ENCODE results near the gene CUX1. TPM values are rescaled to one million over a fixed set of nuclear protein-coding genes. Genes with fewer than 3 reads are reported as not detected.

Gene CUX1
- total RNA-seq, 4 donors from 2014 or later = 42.8 to 59.0 (median 47.4) TPM

- TF ChIP-seq CTCF (IDR thresholded peaks at IDR 0.05; ENCODE audit: low read depth) = no peak
Observed at GRCh38 chr7:102111061-102112041, 293.9 kb downstream of the CUX1 start.

- no peak for TF ChIP-seq CTCF (IDR thresholded peaks at IDR 0.05; ENCODE audit: low read depth)
Observed at GRCh38 chr7:102115181-102115580, 297.8 kb downstream of the CUX1 start.

- no peak for TF ChIP-seq CTCF (IDR thresholded peaks at IDR 0.05; ENCODE audit: low read depth)
Observed at GRCh38 chr7:102115931-102116330, 298.5 kb downstream of the CUX1 start.

GRCh38 chr7:102117743-102118142 is 300.3 kb downstream of the CUX1 start:
- TF ChIP-seq CTCF (IDR thresholded peaks at IDR 0.05; ENCODE audit: low read depth) = no peak

GRCh38 chr7:102119213-102119651 is 301.8 kb downstream of the CUX1 start:
- TF ChIP-seq CTCF (IDR thresholded peaks at IDR 0.05; ENCODE audit: low read depth) = no peak

- no peak for TF ChIP-seq CTCF (IDR thresholded peaks at IDR 0.05; ENCODE audit: low read depth)
Observed at GRCh38 chr7:102119925-102120324, 302.5 kb downstream of the CUX1 start.

GRCh38 chr7:102120666-102121195 is 303.3 kb downstream of the CUX1 start:
- TF ChIP-seq CTCF (IDR thresholded peaks at IDR 0.05; ENCODE audit: low read depth) = no peak

Measured in subcutaneous adipose tissue (tissue), 4 donors.